ENCODE measurements around the gene PPM1H. TPM values are rescaled to one million over a fixed set of nuclear protein-coding genes. Genes with fewer than 3 reads are reported as not detected.
A peak's percentile ranks its signal among the peaks of the same experiment; 100 is the strongest.

PPM1H gene
- total and polyA plus RNA-seq, 8 donors = 0.29 to 12.5 (median 3.7) TPM

GRCh38 chr12:62737188-62737587 lies 197.8 kb downstream of the PPM1H start:
- Histone ChIP-seq H3K9me3 (no peaks in the 10 kb centered on the region), H3K27me3 (no peaks in the 10 kb centered on the region), H3K4me1 (peaks cover 0 to 23% (median 8%) of the 10 kb centered on the region in 4 donors), H3K4me3 (no peak overlapping the region), H3K36me3 (no peaks in the 10 kb centered on the region), H3K27ac (no peak overlapping the region)
- intact Hi-C loops (cut with DNase I; ENCODE audit: low total_unique reads) = no loop called here
- no peak for DNase-seq
- WGBS, 5 donors = 94 to 98% (median 97%) methylated on average over 11 of the region's 11 CpGs
- no peak for TF ChIP-seq POLR2A (IDR thresholded peaks at IDR 0.05)
- TF ChIP-seq EP300 (IDR thresholded peaks at IDR 0.05) = no peak
- TF ChIP-seq POLR2AphosphoS5 (IDR thresholded peaks at IDR 0.05) = no peak
- TF ChIP-seq CTCF (IDR thresholded peaks at IDR 0.05) = no peak

DNA sequence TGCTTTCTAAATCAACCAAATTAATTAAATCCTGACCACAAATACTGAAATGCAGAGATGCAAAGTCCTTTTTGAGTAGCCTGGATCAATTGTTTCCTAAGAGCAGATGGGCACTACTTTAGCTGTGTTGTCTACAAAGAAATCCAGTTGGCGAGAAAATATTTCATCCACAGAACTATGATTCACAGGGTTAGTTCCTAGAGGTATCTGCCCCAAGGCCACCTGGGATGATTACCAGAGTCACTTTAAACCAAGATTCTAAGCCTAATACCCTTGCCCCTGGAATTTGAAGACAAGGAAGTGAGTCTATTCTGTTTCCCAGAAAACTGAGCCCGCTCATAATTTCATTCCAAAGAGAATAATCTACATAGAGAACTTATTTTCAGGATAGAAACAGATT lies 198.4 kb downstream of the PPM1H start:
- 95 to 100% (median 96%) methylated on average over 2 of the region's 2 CpGs for WGBS, 5 donors
- H3K4me3 ChIP-seq = no peak overlapping the region
- no peaks in the 10 kb centered on the region for H3K36me3 ChIP-seq
- no peaks in the 10 kb centered on the region for H3K27me3 ChIP-seq
- intact Hi-C loops (cut with DNase I; ENCODE audit: low total_unique reads) = no loop called here
- no peak overlapping the region for H3K27ac ChIP-seq
- H3K4me1 ChIP-seq = peaks cover 4 to 29% (median 12%) of the 10 kb centered on the region in 4 donors
- no peak for DNase-seq
- TF ChIP-seq POLR2AphosphoS5 (IDR thresholded peaks at IDR 0.05) (no peak), EP300 (IDR thresholded peaks at IDR 0.05) (no peak), POLR2A (IDR thresholded peaks at IDR 0.05) (no peak), CTCF (IDR thresholded peaks at IDR 0.05) (no peak)
- no peaks in the 10 kb centered on the region for H3K9me3 ChIP-seq

DNA sequence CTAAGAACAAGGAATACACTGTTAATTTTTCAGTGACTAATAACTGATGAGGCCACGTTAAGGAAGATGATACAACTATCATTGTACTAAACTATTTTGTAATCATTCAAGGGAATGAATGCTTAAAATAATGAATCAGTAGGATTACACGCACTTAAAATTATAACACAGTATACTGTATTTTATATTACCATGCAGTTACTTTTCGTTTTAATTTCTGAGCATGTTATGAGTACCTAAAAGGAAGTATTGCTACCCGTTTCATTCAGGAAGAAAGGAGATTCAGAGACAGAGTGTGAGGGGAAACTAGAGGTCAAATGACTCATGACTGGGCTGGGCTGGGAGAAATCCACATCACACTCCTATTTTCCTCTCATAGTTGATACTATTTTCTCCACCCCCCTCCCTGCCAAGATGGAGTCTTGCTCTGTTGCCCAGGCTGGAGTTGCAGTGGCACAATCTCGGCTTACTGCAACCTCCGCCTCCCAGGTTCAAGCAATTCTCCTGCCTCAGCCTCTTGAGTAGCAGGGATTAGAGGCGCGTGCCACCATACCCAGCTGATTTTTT lies 202.0 kb downstream of the PPM1H start:
- Histone ChIP-seq H3K4me3 (no peak overlapping the region), H3K36me3 (no peaks in the 10 kb centered on the region), H3K27ac (peak overlapping the region in 1 of 5 donors; percentile 2), H3K4me1 (peaks cover 17 to 50% (median 29%) of the 10 kb centered on the region in 4 donors), H3K9me3 (no peaks in the 10 kb centered on the region), H3K27me3 (no peaks in the 10 kb centered on the region)
- intact Hi-C loops (cut with DNase I; ENCODE audit: low total_unique reads) = no loop called here
- 81 to 89% (median 84%) methylated on average over 8 of the region's 8 CpGs for WGBS, 5 donors
- TF ChIP-seq POLR2A (IDR thresholded peaks at IDR 0.05) (no peak), POLR2AphosphoS5 (IDR thresholded peaks at IDR 0.05) (peak in 1 of 3 donors; percentile 22)
- DNase-seq = peak in 1 of 2 donors; percentile 52

GRCh38 chr12:62731055-62731820 lies 203.7 kb downstream of the PPM1H start:
- no peak for DNase-seq
- H3K27ac ChIP-seq = peak overlapping the region in 4 of 5 donors; percentile 32 to 67 (median 50)
- H3K36me3 ChIP-seq = no peaks in the 10 kb centered on the region
- no peak overlapping the region for H3K4me3 ChIP-seq
- no peaks in the 10 kb centered on the region for H3K27me3 ChIP-seq
- TF ChIP-seq EP300 (IDR thresholded peaks at IDR 0.05) (no peak), POLR2A (IDR thresholded peaks at IDR 0.05) (no peak), CTCF (IDR thresholded peaks at IDR 0.05) (no peak), POLR2AphosphoS5 (IDR thresholded peaks at IDR 0.05) (no peak)
- intact Hi-C loops (cut with DNase I; ENCODE audit: low total_unique reads) = no loop called here
- peaks cover 17 to 52% (median 29%) of the 10 kb centered on the region in 4 donors for H3K4me1 ChIP-seq
- WGBS, 5 donors = 46 to 77% (median 57%) methylated on average over 11 of the region's 11 CpGs
- H3K9me3 ChIP-seq = no peaks in the 10 kb centered on the region

Data from stomach (tissue), 9 donors.